Mammary epithelial cell (primary cell): ENCODE measurements around the gene TRIM16.
"Not testable (repeated sequence)": the region's sequence is repeated elsewhere in the genome, so short reads cannot be mapped to it uniquely, and the experiment has no call there.

Experiments
- EZH2 ChIP-seq: IDR thresholded peaks from 2 replicates; pipeline ENCODE4 v1.6.1; 2012; ENCODE audit warnings: low read length, inconsistent platforms, borderline replicate concordance
- TF ChIP-seq, protein P1 (sequence below), 2 donors: IDR thresholded peaks in 1 of 2; conservative IDR thresholded peaks in 1 of 2; 2 replicates each; pipeline ENCODE4 v1.5.1; 2011 to 2012; ENCODE audit warnings: inconsistent platforms in 2 of 2, low read length in 2 of 2, mild to moderate bottlenecking in 2 of 2, control low read depth in 1 of 2, low read depth in 1 of 2; ENCODE audit not compliant: insufficient read depth in 1 of 2; ENCODE audit errors: extremely low read depth in 1 of 2

DNA sequence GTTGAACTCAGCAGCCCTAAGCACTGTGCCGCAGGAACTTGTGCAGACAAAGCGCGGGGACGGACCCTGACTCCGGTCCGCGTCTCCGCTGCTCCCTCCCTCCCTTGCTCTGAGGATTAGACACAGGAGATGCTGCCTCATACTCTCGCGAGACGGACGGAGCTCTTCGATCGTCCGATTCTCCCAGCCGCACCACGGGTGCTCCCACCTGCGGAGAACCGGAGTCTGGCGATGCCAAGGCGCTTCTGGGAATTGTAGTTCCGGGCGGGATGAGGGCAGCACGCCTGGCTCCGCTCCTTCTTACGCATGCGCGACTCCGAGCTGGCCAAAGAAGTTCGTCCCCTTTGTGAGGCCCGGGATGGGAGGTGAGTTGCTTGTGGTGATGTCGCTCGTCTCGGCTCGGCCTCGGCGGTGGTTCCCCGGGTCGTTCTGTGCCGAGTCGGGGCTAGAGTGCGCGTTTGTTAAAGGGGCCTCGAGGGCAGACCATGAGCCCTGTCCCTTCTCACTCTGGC, 15.4 kb upstream of the TRIM16 start, which contains the start of gene ZNF286A:
- TF ChIP-seq, protein P1, sequence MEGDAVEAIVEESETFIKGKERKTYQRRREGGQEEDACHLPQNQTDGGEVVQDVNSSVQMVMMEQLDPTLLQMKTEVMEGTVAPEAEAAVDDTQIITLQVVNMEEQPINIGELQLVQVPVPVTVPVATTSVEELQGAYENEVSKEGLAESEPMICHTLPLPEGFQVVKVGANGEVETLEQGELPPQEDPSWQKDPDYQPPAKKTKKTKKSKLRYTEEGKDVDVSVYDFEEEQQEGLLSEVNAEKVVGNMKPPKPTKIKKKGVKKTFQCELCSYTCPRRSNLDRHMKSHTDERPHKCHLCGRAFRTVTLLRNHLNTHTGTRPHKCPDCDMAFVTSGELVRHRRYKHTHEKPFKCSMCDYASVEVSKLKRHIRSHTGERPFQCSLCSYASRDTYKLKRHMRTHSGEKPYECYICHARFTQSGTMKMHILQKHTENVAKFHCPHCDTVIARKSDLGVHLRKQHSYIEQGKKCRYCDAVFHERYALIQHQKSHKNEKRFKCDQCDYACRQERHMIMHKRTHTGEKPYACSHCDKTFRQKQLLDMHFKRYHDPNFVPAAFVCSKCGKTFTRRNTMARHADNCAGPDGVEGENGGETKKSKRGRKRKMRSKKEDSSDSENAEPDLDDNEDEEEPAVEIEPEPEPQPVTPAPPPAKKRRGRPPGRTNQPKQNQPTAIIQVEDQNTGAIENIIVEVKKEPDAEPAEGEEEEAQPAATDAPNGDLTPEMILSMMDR (conservative IDR thresholded peaks at IDR 0.05 in 1 of 2, IDR thresholded peaks at IDR 0.05 in 1 of 2; ENCODE audit: extremely low read depth in 1 of 2, insufficient read depth in 1 of 2, low read depth in 1 of 2, low read length in 2 of 2) = not testable (repeated sequence)
- not testable (repeated sequence) for TF ChIP-seq EZH2
